Activated naive CD8-positive, alpha-beta T cell treated with anti-CD3 and anti-CD28 coated beads, Interleukin-2, amount 50 U/mL, for 16 hours (primary cell): ENCODE data around the gene ACTL7B.
"Not testable (repeated sequence)": the region's sequence is repeated elsewhere in the genome, so short reads cannot be mapped to it uniquely, and the experiment has no call there.

Source experiments
- DNase-seq: peaks from one replicate; pipeline ENCODE4 v3.0.0-alpha.2; 2020; ENCODE audit warnings: low read depth, low spot score

The ACTL7B gene, protein sequence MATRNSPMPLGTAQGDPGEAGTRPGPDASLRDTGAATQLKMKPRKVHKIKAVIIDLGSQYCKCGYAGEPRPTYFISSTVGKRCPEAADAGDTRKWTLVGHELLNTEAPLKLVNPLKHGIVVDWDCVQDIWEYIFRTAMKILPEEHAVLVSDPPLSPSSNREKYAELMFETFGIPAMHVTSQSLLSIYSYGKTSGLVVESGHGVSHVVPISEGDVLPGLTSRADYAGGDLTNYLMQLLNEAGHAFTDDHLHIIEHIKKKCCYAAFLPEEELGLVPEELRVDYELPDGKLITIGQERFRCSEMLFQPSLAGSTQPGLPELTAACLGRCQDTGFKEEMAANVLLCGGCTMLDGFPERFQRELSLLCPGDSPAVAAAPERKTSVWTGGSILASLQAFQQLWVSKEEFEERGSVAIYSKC

GRCh38 chr9:108855888-108856287 lies at the start of gene ACTL7B:
TSS of gene ACTL7B (minus strand) at chr9:108855986. CDS start at chr9:108855930, 56 bp downstream.
- no peak for DNase-seq

DNA sequence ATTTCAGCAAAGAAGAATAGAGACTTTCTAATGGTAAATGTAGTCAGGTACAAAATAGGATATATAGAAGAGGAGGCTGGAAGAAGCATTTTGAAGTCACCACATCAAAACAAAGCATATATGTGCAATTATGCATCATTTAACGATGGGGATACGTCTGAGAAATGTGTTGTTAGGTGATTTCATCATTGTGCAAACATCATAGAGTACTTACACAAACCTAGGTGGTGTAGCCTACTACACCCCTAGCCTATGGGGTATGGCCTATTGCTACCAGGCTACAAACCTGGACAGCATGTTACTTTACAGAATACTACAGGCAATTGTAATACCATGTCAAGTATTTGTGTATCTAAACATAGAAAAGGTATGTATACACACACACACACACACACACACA lies 49.7 kb upstream of the ACTL7B start:
- no peak for DNase-seq

DNA sequence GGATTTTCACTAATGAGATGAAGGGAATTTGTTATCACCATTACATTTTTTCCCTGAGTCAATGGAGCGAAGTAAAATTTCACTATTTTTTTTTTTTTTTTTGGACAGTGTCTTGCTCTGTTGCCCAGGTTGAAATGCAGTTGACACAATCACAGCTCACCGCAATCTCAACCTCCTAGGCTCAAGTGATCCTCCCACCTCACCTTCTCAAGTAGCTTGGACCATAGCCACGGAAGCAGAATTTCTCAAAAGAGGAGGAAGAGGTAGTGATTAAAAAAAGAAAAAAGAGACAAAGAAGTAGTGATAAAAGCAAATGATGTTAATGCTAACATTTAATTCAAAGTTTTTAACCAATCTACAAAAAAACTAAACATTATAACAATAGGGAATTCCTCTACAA lies 48.4 kb upstream of the ACTL7B start:
- no peak for DNase-seq

GRCh38 chr9:108903420-108904103 lies 47.8 kb upstream of the ACTL7B start:
- DNase-seq, result no peak

GRCh38 chr9:108900176-108900575 lies 44.4 kb upstream of the ACTL7B start:
- no peak for DNase-seq

- DNase-seq, result not testable (repeated sequence)
Measured at GRCh38 chr9:108899023-108899695, 43.4 kb upstream of the ACTL7B start.

- DNase-seq, result no peak
Measured at GRCh38 chr9:108897324-108898096, 41.7 kb upstream of the ACTL7B start.

DNA sequence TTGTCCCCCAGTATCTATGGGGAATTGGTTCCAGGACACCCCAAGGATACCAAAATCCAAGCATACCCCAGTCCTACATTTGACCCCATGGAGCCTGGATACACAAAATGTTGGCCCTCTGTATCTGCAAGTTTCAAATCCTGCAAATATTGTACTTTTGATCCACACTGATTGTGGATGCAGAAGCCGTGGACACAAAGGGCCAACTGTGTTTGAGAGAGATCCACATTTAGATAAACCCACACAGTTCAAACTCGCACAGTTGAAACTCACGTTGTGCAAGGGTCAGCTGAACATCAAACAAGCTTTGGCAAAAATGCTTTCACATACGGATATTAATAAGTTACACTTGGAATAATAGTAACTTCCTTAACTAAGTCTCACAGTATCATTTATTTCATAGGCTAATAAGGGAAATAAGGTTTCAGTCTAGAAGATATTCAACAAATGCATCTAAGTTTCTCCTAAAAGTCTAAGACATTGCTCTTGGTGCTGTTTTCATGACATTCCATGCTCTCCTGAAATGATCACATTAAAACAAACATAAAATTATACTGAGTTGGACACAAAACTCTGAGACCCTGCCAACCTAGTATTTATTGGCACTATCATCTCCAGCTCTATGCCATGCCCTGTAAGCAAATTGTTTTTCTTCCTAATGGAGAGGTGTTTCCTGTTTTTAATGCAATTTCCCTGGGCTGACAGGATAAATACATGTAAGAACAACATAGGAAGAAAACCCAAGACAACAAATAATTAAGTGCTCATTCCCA lies 38.6 kb upstream of the ACTL7B start:
- DNase-seq, result no peak

DNA sequence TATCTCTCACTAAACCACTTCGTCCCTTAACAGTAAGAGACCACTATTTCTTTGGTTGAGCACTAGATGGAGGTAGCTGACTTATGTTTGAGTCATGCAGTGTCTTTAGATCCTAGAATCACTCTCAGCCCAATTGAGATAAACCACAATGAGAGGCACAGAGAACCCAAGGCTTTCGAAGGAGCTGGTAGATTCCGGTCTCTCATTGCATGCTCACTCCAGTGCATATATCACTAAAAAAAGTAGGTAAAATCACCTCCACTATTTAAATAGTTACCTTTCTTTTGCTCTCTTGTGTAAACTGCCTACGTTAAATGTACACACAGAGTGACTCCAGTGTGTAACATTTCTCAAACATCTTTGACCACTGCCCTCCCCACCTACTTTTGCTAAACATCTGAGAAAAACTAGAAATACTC lies 33.9 kb upstream of the ACTL7B start:
- DNase-seq, result no peak

DNA sequence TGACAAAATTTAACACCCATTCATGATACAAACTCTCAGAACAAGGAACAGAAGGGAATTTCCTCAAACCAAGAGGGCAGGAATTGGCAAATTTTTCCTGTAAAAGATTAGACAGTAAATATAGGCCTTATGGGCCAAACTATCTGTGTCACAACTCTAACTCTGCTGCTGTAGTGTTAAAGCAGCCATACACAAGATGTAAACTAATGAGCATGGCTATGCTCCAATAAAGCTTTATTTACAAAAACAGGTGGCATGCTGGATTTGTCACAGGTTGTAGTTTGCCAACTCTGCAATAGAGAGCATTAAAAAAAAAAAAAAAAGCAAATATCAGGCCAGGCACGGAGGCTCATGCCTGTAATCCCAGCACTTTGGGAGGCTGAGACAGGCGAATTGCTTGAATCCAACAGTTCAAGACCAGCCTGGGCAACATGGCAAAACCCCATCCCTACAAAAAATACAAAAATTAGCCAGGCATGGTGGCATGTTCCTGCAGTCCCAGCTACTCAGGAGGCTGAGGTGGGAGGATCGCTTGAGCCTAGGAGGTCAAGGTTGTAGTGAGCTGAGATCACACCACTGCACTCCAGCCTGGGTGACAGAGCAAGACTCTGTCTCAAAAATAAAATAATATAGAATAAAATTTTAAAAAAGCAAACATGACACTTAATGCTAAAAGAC lies 30.9 kb upstream of the ACTL7B start:
- not testable (repeated sequence) for DNase-seq

- peak; percentile 42 for DNase-seq
Measured at GRCh38 chr9:108885643-108886348, 30.0 kb upstream of the ACTL7B start.

DNA sequence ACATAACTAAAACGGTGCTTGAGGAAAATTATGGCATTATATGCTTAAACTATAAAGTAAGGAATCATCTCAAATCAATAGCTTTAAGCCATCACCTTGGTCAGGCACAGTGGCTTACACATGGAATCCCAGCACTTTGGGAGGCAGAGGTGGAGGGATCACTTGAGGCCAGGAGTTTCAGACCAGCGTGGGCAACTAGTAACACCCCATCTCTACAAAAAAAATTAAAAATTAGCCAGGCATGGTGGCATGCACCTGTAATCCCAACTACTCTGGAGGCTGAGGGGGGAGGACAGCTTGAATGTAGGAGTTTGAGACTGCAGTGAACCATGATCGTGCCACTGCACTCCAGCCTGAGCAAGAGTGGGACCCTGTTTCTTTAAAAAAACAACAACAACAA lies 28.9 kb upstream of the ACTL7B start:
- no peak for DNase-seq

DNA sequence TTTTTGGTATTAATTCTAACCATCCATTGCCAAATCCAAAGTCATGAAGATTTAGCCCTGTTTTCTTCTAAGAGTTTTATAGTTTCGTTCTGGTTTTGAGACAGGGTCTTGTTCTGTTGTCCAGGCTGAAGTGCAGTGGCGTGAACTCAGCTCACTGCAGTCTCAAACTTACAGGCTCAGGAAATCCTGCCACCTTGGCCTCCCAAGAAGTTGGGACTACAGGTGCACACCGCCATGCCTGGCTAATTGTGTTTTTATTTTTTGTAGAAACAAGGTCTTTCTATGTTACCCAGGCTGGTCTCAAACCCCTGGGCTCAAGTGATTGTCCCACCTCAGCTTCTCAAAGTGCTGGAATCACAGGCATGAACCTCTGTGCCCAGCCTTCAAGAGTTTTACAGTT lies 27.3 kb upstream of the ACTL7B start:
- no peak for DNase-seq

DNA sequence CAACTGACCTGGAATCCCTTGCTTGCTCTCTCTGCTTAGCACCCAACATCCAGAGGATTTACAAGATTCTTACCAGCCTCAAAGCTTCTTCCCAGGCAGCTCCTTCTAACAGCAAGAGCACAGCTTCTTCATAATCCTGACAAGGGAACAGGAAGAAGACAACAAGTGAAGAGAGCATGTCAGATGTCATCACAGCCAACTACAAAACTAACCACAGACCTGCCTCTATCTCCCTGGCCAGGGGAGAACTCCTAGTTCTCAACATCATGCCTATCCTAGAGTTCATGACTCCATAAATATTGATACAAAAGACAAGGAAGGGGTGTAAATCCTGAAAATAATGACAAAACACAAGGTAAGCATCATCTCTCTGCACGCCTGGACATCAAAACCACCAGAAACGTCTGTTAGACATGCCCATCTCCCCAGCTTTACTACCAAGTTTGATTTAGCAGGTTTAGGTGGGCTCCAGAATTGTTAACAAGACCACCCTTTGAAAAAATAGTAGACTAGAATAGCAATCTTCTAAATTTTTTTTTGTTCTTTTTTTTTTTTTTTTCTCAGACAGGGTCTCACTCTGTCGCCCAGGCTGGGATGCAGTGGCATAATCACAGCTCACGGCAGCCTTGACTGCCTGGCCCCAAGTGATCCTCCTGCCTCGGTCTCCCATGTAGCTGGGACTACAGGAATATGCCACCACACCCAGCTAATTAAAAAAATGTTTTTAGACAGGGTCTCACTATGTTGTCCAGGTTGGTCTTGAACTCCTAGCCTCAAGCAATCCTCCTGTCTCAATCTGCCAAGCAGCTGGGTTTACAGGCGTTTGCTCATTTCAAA lies 26.5 kb upstream of the ACTL7B start:
- no peak for DNase-seq

DNA sequence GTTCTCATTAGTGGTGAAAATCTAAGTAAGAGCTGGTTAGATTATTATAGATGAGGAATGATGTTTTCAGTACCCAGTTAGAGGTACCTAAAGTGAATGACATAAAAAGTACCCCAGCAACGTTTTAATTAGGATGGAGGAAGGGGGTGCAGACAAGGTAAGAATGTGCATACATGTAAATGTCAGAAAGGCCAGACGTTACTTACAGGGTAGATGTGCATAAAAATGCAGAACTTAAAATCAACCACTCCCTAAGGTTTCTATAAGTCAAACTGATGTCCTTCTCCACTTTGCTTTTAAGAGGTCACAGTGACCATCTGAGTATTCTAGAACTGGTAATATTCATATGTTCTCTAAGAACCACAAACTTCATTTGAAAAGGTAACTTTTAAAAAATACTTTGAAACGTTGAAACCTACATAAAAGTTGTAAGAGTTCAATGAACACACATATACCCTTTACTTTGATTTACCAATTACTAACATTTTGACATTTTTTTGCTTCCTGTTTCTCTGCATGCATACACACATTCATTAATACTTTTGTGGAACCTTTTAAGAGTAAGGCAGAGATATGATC lies 25.0 kb upstream of the ACTL7B start:
- no peak for DNase-seq

DNA sequence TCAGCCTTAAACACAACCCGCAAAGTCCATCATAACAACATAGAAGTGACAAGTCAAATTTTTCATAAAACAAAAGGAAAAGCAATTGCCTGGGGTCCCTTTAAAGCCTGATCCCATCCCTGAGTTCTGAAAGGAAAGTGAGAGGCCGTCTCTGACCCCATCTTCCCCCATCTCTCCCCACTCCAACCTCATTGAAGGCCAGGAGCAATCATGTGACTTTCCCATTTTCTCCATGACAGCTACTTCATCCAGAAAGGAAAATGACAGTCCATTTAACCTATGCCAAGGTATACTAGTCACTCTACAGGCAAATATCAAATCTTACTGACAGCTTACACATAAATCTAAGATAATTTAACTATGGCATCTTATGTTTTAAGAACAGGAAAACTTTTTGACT lies 21.7 kb upstream of the ACTL7B start:
- DNase-seq, result no peak

GRCh38 chr9:108876425-108876824 lies 20.6 kb upstream of the ACTL7B start:
- no peak for DNase-seq

- DNase-seq, result no peak
Measured at GRCh38 chr9:108874058-108874788, 18.4 kb upstream of the ACTL7B start.
